IPS-18c (cell line): ENCODE measurements around the gene SMURF2.

ENCODE experiments used
- H3K4me3 ChIP-seq: 2 replicates; pipeline ENCODE4 v1.7.0; 2013; ENCODE audit warnings: low read depth, mild to moderate bottlenecking, low read length, moderate library complexity; ENCODE audit not compliant: insufficient read depth
- H3K9me3 ChIP-seq: one replicate; pipeline ENCODE4 v1.6.1; 2013; ENCODE audit warnings: mild to moderate bottlenecking, low read length, moderate library complexity; ENCODE audit not compliant: control insufficient read depth, insufficient read depth

Gene SMURF2

DNA sequence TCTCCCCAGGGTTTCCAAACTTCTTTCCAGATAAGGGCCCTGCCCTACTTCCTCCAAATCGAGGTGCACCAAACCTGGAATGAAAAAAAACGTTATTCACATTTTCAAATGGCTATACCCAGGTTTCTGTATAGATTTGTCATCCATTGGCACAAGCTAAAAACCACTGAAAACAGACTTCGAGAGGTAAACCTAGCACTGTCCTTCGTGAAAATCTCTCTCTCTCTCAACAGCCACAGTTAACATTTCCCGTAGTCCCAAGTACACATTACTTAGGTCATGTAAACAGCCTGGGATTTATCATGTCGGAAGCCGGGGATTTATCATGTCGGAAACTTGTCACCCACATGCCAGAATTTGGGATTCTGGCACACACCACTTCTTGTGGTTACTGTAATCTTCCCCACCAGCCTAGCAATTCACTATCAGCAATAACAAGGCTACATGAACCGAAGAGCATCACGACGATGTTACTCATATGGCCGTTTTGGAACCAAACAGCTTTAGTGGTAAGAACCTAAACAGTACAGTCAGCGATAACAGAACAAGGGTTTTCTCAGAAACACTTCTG is 157.3 kb downstream of the SMURF2 start:
- Histone ChIP-seq H3K4me3 (peak overlapping the region; percentile 96), H3K9me3 (no peaks in the 10 kb centered on the region)

DNA sequence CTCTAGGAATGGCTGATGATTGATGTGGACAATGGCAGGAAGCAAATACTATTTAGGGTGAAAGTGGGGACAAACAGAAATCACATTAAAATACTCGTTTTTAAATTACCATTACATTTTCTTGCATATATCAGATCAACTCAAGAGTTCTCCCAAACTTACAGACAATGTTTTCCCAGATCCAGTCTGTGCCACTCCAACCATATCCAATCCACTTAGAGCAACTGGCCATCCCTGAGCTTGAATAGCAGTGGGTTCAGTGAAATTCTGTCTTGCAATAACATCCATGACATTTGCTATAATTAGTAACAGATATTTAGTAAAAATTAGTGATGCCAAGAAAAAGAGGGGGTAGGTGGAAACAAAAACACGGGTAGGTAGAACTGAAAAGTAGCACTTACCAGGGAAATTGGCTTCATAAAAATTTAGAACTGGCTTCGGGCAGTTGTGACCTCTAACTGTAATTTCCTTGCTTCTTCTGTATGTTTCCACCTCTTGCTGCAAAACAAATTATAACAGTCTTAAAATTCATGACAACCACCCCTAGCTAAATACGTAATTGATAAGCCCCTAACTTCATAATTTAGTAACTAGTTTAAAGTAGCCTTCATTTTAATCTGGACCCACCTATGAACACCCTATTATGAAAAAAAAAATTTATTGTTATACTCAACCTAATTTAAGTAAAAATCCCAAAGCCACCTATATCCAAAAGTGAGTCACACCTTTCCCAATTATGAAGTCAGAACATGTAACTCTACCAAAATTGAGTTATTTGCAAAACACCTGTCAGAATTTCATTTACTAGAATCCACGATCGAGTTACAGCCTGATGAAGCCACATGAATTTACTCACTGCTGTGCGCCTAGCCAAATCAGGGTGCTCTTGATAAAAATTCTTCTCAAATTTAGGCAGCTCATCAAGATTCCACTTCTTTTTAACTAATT is 158.0 kb downstream of the SMURF2 start:
- peak overlapping the region; percentile 96 for H3K4me3 ChIP-seq
- H3K9me3 ChIP-seq = no peaks in the 10 kb centered on the region

DNA sequence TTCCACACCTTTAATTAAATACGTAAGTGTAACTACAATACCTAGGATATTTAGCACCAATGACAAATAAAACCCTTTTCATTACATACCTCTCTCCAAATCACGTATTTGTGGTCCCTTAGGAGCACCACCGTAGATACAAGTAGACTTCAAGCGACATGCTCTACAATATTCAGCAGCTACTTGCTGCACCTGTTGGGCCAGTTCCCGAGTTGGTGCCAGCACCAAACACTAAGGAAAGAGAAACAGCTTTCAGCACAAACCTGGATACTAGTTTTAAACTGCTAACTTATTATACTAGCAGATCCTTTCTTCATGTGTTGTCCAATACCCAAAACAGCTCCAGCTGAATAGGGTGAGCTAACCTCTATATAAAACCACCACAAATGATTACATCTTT is 158.8 kb downstream of the SMURF2 start:
- H3K9me3 ChIP-seq = no peaks in the 10 kb centered on the region
- H3K4me3 ChIP-seq = no peak overlapping the region

DNA sequence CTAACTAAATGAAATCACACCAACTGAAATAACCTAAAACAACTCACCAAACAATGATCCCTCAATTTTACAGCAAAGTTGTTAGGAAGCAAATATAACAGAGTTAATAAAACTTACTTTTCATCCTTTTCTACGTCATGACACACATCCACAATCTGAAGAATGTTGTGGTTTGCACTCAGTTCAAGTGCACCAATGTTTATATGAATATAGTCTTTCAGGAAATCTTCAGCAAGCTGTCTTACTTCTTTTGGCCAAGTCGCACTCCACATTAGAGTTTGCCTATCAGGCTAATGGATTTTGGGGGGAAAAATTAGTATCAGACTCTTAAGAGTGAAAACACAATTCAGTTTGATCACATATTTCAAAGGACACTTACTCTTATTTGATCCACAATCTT is 159.3 kb downstream of the SMURF2 start:
- Histone ChIP-seq H3K9me3 (no peaks in the 10 kb centered on the region), H3K4me3 (no peak overlapping the region)

DNA sequence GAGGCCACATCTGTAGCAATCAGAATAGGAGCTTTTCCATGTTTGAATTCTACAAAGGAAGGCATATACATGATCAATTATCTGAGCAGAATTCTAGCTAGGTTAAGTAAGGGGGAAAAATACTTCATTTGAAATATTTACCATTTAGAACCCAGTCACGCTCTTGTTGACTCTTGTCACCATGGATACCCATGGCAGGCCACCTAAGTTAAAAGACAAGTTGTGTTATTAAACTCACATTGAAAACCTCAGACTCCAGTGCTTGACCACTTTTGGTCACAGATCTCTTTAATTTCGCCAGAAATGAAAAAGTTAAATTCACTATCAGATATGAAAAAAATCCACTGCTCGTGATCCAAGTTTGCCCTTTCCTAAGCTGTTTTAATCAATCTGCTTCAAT is 160.1 kb downstream of the SMURF2 start:
- Histone ChIP-seq H3K9me3 (no peaks in the 10 kb centered on the region), H3K4me3 (no peak overlapping the region)

DNA sequence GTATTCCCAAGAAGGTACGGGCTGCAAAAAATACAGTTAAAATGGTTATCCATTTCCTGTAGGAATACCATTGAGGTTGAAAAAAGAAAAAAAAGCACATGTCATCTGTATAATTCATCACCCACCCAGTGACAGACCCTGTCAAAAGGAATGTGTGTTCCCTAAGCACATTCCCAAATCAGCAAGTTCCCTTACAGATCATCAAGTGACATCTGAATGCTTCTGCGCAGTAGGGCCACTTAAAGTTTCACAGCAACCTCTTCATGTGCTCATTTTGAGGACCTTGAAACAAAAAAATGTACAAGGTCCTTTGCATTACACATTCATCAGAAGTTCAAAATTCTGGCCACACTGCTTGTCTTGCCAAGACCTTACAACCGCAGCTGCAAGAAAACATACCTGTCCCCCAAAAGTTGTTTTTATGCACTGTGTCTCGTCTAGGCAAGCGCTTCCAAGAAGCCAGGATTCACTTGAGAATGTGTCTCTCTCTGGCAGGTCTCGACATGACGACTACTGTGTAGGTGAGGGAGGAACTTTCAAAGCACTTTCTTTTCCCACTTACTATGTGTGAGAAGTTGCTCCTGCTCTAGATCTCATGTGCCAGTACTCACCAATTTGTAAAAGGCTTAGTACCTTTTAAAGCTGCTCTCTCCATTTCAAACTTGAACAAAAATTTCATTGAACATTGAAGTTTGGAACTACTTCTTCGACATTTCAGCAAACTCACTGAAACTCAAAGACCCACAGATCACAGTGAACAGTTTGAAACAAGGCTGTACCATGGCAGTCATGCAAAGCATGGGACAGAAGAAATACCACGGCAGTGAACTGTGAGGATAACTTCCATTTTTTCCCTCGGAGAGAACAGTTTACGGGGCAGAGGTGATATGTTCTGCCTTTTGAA is 161.0 kb downstream of the SMURF2 start:
- H3K9me3 ChIP-seq = no peaks in the 10 kb centered on the region
- H3K4me3 ChIP-seq = no peak overlapping the region

DNA sequence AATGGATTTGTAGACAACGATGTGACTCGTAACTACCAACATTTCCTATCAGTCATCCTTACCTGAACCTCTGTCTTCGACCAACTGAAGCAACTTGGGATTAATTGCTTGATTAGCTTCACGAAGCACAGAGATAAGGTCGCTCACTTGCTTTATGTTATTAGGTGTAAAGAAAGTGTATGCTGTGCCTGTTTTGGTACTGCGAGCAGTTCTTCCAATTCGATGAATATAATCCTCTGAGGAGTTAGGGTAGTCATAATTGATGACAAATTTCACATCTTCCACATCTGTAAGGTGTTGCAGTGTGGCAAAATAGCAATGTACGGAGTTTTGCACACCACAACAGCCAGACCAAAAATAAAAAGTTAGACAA is 161.6 kb downstream of the SMURF2 start:
- Histone ChIP-seq H3K9me3 (no peaks in the 10 kb centered on the region), H3K4me3 (no peak overlapping the region)

DNA sequence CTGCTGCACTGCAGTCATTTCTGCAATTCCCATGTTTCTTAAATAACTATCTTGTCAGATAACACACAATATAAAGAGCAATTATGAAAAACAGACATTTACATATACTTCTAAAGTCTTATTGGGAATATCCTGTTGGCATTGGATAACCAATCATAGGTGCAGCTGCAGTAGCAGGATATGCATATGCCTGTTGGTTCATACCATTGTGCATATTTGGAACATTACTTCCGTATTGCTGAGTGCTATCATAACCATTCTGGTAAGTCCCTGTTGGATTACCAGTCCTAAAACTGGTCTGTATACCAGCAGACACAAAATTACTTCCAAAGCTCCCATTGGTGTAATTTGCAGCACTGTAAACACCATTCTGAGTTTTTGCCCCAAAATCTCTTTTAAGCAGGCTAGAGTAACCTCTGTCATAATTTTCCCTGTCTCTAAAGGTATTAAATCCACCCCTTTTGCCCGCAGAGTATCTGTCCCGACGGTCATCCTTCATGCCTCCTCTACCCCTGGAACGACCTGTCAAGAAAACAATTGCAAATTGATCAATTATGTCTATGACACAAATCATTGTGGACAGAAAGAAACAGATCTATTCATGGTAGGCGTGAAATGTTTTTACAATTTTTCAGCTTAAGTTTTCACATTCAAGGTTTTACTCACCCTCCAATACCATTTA is 162.2 kb downstream of the SMURF2 start:
- Histone ChIP-seq H3K4me3 (no peak overlapping the region), H3K9me3 (no peaks in the 10 kb centered on the region)

DNA sequence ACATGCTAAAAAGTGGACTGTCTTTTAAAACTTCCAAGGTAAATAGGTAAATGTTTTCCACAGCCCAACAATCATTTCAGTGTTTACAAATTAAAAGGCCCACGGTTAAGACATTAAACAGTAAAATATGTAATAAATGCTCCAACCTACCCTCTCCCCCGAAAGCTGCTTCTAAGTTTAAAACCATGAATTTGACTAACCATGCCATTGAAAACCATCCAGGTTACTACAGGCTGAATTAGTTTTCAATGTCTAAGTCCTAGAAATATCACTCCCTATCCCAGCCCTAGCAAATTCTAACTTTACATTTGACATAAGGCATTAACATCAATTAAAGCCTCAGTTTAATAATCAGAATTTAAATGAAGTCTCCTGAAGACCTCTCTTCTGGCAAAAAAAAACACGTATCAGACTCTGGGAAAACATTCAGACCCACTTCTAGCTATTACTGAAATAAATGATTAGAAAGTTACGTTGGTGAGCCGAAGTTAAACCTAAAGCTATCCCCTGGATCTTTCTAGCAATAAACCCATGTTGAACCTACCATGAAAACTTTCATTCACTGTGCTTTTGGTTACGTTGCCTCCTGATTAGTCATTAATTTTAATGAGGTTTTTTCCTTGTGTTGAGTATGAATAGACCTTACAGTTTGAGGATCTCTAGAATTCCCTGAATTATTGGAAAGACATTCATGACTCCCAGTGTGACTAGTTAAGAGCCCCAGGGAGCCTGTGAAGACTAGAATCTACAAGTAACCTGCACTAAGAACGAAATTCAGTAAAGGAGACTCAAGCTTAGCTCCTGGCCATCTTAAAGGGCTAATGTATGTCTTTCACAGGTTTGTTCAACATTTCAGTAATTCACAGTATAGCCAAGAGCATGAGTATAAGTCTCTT is 163.6 kb downstream of the SMURF2 start:
- H3K9me3 ChIP-seq = no peaks in the 10 kb centered on the region
- H3K4me3 ChIP-seq = no peak overlapping the region

DNA sequence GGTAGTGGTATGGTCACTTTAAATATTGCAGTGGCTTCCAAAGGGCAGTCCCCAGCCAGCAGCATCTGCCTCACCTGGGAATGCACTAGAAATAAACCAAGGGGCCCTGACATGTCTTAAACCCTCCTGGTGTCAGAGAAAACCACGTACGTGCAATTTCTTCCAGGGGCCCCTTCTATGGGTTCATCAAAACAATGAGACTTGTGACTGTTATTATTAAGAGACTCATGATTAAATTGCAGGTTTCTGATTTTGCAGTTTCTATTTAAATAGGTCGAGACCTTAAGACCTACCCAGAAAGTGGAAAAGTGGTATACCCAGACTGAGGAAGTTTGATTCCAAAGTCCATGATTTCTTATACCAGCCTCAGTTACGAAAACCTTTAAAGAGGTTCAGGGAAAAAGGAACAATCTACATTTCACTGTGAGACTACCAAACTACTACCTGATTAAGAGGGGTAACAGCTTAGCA is 164.5 kb downstream of the SMURF2 start:
- peak overlapping the region; percentile 74; the same call in 1 of the 2 replicates for H3K4me3 ChIP-seq
- H3K9me3 ChIP-seq = no peaks in the 10 kb centered on the region

DNA sequence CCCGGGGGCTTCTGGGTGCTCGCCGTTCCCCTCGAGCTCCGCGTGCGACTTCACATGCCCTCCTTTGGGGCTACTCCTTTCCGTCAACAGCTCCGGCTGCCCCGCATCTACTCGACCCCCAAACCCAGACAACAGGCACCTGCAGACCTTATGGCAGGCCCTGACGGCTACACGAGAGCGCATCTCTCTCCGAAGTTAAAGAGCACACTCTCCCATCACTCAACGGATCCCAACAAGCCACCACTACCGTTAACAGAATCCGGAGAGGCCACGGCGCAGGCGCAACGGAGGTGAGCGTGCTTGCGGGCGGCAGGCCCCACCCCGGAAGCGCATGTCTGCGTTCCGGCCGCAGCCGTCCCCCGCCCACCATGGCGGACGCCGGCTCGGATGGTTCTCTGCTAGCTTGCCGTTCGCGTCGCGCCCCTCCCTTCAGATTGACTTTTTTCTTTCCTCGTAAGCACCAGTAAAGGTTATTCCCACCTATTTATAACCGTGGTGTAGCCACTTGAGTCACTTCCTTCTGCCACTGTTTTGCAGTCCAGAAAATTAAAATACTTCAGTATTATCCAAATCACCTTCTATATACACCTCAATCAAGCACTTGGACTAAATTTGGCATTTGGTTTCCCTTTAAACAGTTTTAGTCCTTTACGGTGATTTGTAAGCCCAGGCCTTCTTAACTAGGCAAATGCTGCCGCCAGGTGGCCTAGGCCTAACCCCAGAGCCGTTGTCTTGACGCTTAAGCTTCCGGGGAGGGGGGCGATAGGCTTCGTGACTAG is 165.1 kb downstream of the SMURF2 start, which contains the start of gene POLG2:
Gene POLG2, minus strand, starts transcription at position 269 of the 779 bp plus-strand sequence. Its CDS starts 86 bp downstream, at position 183.
- no peaks in the 10 kb centered on the region for H3K9me3 ChIP-seq
- peak within 1 kb of the TSS; percentile 74 for H3K4me3 ChIP-seq

DNA sequence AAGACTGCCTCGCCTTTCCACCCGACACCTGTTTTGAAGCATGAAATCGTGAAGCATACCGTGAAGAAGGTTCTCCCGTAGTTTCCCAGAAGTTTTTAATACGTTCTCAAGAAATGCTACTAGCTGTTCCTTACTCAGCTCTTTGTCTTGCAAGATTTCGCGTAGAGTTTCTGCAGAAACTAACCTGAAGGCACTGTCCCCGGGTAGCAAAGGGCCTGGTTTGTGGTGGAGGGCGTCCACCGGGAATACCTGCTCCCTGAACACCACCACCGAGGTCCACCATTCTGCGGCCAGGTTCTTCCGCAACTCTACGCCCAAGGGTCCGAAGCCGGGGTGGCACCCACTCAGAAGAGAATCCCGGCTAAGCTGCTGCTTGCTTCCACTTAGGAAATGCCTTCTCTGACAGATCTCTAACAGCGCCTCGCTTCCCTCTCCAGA is 165.7 kb downstream of the SMURF2 start:
- Histone ChIP-seq H3K4me3 (peak overlapping the region; percentile 74), H3K9me3 (no peaks in the 10 kb centered on the region)
